Activated naive CD8-positive, alpha-beta T cell treated with anti-CD3 and anti-CD28 coated beads for 36 hours (primary cell): ENCODE data around the gene IFNG-AS1. TPM values are rescaled to one million over a fixed set of nuclear protein-coding genes. Genes with fewer than 3 reads are reported as not detected.

ENCODE experiments used
- DNase-seq: peaks from one replicate; pipeline ENCODE4 v3.0.0; 2021
- H3K27ac Mint-ChIP-seq: one replicate; pipeline ENCODE4 v1.8.0; 2022; ENCODE audit warnings: mild to moderate bottlenecking, moderate library complexity, mixed read lengths
- H3K27me3 Mint-ChIP-seq: one replicate; pipeline ENCODE4 v1.8.0; 2022; ENCODE audit warnings: mild to moderate bottlenecking, mixed read lengths
- H3K36me3 Mint-ChIP-seq: one replicate; pipeline ENCODE4 v1.8.0; 2021; ENCODE audit warnings: mild to moderate bottlenecking, mixed read lengths
- H3K4me1 Mint-ChIP-seq: one replicate; pipeline ENCODE4 v1.8.0; 2021; ENCODE audit warnings: mixed read lengths
- H3K4me3 Mint-ChIP-seq: one replicate; pipeline ENCODE4 v1.8.0; 2022; ENCODE audit warnings: mild to moderate bottlenecking, moderate library complexity, mixed read lengths
- H3K9me3 Mint-ChIP-seq: one replicate; pipeline ENCODE4 v1.8.0; 2022; ENCODE audit warnings: mixed read lengths
- total RNA-seq, 2 experiments: library from RNA; stranded (reverse); gene quantifications; one replicate each; pipeline ENCODE4 v1.2.3, GENCODE V29; 2021

IFNG-AS1 gene
- total RNA-seq, 2 experiments from 2014 or later = not detected

DNA sequence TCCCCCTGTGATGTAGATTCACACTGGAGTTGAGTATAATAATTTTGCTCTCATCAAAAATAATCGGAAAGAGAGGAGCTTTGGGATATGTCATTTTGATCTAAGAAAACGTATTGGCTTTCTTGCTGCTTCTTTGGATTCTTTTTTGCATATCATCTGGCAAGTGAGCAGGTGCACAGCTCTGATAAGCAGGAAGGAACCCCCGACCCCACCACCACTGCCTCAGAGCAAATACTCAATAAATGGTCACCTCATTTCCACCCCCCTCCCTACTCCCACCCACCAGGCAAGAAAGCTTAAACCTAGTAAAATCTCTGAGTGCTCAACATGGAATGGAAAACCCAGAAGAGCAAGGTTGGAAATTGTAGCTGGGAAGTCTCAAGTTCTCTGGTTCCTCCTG lies 49.4 kb downstream of the IFNG-AS1 start:
- peaks cover 57% of the 10 kb centered on the region for H3K4me1 Mint-ChIP-seq
- DNase-seq = no peak
- H3K9me3 Mint-ChIP-seq = peaks cover 4% of the 10 kb centered on the region
- H3K27me3 Mint-ChIP-seq = no peaks in the 10 kb centered on the region
- H3K36me3 Mint-ChIP-seq = peaks cover 6% of the 10 kb centered on the region
- H3K4me3 Mint-ChIP-seq = no peak overlapping the region
- no peak overlapping the region for H3K27ac Mint-ChIP-seq

DNA sequence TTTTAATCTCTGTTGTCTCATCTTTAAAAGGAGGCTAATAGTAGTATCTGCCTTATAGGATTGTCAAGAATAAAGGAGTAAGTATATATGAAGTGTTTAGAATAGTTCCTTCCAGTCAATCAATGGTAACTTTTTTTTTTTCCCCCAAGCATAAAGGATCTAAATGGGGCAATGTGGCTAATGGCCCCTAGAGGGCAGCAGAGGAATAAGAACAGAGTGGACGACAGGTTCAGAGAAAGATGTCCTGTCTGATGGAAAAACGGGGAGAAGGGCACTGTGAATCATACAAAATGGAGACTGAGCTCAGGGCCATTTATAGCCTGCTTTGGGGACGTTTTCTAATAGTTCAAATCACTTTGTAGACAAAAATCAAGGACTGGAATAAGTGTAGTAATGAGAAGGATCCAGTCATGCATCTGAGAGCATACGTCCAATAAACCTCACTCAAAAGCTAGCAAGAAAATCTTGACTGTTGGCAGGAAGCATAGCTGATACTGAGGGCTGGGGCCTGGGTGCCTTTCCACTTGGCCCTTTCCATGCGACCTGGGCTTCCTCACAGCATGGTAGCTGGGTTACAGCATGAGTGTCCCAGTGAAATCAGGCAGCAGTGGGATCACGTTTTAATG lies 51.3 kb downstream of the IFNG-AS1 start:
- no peaks in the 10 kb centered on the region for H3K27me3 Mint-ChIP-seq
- no peak overlapping the region for H3K4me3 Mint-ChIP-seq
- H3K36me3 Mint-ChIP-seq = peaks cover 6% of the 10 kb centered on the region
- H3K4me1 Mint-ChIP-seq = peaks cover 51% of the 10 kb centered on the region
- no peaks in the 10 kb centered on the region for H3K9me3 Mint-ChIP-seq
- H3K27ac Mint-ChIP-seq = peak overlapping the region; percentile 69
- peak; percentile 62 for DNase-seq

DNA sequence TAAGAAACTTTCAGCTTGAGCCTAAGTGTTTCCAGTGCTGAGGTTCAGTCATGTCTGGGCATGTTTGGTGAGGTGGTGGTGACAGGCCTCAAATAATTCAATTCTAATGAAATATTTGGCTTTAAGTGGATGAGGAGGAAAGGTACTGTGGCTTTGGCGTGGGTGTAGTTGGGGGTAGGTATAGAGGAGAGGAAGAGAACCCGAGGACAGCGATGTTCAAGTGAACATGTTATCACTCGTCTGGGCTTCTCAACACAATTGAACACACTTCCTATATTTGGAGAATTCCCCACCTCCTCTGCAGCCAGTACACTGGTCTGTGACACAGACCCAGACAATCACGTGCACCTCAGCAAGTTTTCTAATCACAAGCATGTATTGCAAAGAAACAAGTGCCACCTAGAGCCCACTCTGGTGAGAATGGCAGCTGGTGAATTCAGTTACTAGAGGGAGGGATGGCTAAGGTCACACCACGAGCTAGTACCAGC lies 53.0 kb downstream of the IFNG-AS1 start:
- H3K36me3 Mint-ChIP-seq = peaks cover 11% of the 10 kb centered on the region
- H3K27ac Mint-ChIP-seq = peak overlapping the region; percentile 69
- peaks cover 4% of the 10 kb centered on the region for H3K9me3 Mint-ChIP-seq
- peaks cover 43% of the 10 kb centered on the region for H3K4me1 Mint-ChIP-seq
- no peak overlapping the region for H3K4me3 Mint-ChIP-seq
- H3K27me3 Mint-ChIP-seq = no peaks in the 10 kb centered on the region
- DNase-seq = peak; percentile 12

DNA sequence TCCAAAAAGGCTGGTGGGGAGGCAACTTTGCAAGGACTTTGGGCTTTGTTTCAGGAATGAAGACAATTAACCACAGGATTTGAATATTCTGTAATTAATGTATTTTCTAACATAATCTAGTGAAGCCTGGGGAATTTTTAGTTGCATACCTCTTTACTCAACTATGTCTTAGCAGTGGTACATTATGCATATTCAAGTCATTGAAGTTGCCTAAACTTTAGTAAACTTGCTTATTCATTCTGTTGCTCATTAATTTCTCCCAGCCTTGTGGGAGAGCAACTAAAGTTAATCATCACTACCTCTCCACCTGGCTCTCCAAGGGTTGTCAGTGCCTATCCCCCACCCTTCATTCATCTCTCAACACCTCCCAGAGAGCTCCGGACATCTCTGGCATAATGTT lies 54.2 kb downstream of the IFNG-AS1 start:
- Mint-ChIP-seq H3K27ac (no peak overlapping the region), H3K4me1 (peaks cover 33% of the 10 kb centered on the region), H3K9me3 (peaks cover 4% of the 10 kb centered on the region), H3K4me3 (no peak overlapping the region), H3K36me3 (peaks cover 11% of the 10 kb centered on the region), H3K27me3 (no peaks in the 10 kb centered on the region)
- DNase-seq = no peak

DNA sequence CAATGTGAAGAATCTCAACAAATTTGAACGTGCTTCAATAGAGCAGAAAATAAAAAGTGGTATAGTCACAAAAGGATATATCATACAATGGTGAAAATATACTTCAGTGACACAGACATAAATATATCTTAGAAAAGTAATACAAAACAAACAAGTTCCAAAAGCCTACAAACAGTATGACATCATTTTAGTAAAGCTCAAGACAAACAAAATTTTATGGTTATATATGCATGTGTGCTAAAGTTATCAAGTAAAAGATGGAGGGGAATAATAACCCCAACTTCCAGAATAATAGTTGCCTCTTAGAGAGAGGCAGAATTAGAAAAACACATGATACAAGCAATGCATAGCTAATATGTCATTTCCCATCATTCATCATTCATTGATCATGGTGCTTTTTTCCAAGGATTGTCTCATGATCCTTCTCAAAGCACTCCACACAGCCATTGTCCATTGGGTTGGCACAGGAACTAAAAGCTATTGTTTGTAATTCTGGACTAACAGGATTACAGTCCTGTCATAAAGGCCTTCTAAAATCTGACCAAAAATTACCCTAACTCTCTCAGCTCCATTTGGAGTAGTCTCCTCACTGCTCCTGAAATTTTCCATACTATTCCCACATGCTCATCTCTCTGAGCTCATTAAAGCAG lies 59.5 kb downstream of the IFNG-AS1 start:
- Mint-ChIP-seq H3K36me3 (peaks cover 5% of the 10 kb centered on the region), H3K4me3 (no peak overlapping the region), H3K4me1 (no peaks in the 10 kb centered on the region), H3K27ac (no peak overlapping the region), H3K9me3 (peaks cover 4% of the 10 kb centered on the region), H3K27me3 (no peaks in the 10 kb centered on the region)
- no peak for DNase-seq

DNA sequence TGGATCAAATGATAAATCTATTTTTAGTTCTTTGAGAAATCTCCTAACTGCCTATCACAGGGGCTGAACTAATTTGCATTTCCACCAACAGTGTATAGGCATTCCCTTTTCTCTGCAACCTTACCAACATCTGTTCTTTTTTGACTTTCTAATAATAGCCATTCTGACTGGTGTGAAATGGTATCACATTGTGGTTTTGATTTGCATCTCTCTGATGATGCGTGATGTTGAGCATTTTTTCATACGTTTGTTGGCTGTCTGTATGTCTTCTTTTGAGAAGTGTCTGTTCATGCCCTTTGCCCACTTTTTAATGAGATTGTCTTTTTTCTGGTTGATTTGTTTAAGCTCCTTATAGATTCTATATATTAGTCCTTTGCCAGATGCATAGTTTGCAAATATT lies 67.1 kb downstream of the IFNG-AS1 start:
- Mint-ChIP-seq H3K36me3 (peaks cover 7% of the 10 kb centered on the region), H3K9me3 (peaks cover 22% of the 10 kb centered on the region), H3K4me3 (no peak overlapping the region), H3K27me3 (no peaks in the 10 kb centered on the region), H3K27ac (no peak overlapping the region), H3K4me1 (peaks cover 5% of the 10 kb centered on the region)
- DNase-seq = no peak

DNA sequence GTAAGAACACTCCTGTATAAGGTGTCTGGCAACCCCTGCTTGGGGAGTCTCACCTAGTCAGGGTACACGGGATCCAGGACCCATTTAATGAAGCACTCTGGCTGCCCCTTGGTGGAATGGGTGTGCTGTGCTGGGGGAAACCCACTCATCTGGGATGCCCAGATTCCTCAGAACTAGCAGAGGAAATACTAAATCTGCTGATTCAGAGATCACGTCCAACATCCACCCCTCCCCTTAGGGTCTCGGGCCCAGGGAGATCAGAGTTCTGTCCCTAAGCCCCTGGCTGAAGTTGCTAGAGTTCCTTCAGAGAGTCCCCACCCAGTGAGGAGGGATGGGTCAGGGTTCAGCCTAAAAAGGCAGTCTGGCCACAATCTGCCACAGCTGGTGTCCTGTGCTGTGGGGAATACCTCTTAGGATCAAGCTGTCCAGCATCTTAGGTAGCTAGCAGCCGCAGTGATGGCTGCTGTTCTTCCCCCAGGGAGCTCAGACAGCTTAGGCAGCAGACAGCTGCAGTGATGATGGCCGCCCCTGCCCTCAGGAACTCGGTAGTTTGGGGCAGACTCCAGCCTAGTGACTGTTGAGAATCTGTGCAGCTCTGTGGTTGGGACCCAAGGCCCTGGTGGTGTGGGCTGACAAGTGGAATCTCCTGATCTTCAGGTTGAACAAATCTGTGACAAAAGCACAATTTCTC lies 74.8 kb downstream of the IFNG-AS1 start:
- no peak for DNase-seq
- no peak overlapping the region for H3K4me3 Mint-ChIP-seq
- H3K27ac Mint-ChIP-seq = no peak overlapping the region
- H3K4me1 Mint-ChIP-seq = peaks cover 8% of the 10 kb centered on the region
- H3K27me3 Mint-ChIP-seq = no peaks in the 10 kb centered on the region
- H3K36me3 Mint-ChIP-seq = peaks cover 23% of the 10 kb centered on the region
- H3K9me3 Mint-ChIP-seq = peaks cover 39% of the 10 kb centered on the region

DNA sequence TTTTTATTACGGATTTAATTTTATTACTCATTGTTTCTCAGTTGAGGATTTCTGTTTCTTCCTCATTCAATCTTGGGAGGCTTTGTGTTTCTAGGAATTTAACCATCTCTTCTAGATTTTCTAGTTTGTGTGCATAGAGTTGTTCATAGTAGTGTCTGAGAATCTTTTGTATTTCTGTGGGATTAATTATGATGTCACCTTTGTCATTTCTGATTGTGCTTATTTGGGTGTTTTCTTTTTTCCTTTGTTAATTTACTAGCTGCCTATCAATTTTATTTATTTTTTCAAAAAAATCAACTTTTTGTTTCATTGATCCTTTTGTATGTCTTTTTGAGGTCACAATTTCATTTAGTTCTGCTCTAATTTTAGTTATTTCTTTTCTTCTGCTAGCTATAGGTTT lies 75.9 kb downstream of the IFNG-AS1 start:
- Mint-ChIP-seq H3K27ac (no peak overlapping the region), H3K9me3 (peaks cover 35% of the 10 kb centered on the region), H3K36me3 (peaks cover 19% of the 10 kb centered on the region), H3K4me1 (peaks cover 8% of the 10 kb centered on the region), H3K27me3 (no peaks in the 10 kb centered on the region), H3K4me3 (no peak overlapping the region)
- DNase-seq = no peak

DNA sequence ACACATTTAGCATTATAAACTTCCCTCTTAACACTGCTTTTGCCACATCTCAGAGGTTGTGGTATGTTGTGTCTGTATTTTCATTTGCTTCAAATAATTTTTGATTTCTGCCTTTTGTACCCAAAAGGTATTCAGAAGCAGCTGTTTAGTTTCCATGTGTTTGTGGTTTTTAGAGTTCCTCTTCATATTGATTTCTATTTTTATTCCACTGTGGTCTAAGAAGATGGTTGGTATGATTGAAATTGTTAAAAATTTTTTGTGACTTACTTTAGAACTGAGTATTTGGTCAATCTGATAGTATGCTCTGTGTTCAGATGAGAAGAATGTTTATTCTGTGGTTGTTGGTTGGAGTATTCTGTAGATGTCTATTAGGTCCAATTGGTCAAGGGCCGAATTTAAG lies 76.4 kb downstream of the IFNG-AS1 start:
- DNase-seq = no peak
- peaks cover 8% of the 10 kb centered on the region for H3K4me1 Mint-ChIP-seq
- H3K36me3 Mint-ChIP-seq = peaks cover 19% of the 10 kb centered on the region
- H3K9me3 Mint-ChIP-seq = peaks cover 34% of the 10 kb centered on the region
- no peaks in the 10 kb centered on the region for H3K27me3 Mint-ChIP-seq
- no peak overlapping the region for H3K27ac Mint-ChIP-seq
- no peak overlapping the region for H3K4me3 Mint-ChIP-seq

DNA sequence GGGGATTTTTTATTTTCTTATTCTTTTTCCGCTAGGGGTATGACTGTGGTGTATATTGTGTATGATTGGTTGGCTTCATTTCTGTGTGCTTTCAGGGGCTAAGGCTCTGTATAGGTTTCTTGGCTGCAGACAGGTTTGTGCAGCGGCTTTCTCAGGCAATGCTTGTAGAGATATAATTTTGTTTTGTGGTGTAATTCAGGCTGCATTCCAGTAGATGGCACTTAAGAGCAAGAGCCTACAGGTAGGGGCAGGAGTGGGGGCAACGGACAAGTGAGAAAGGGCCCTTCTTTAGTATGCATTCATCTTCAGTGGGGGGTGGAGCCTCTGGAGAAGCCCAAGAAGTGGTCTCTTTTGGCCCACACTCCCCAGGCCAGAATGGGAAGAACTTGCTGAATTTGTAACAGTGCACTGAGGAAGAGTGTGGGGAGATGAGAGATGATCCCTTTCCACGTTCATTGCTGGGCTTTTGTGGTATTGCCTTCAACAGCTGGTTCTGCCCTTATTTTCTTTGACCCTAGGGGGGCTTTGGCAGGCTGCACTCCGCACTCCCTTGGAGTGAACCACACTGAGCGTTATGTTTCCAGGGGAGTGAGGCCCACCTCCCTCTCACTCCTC lies 78.6 kb downstream of the IFNG-AS1 start:
- peaks cover 17% of the 10 kb centered on the region for H3K36me3 Mint-ChIP-seq
- H3K27me3 Mint-ChIP-seq = no peaks in the 10 kb centered on the region
- H3K9me3 Mint-ChIP-seq = peaks cover 22% of the 10 kb centered on the region
- H3K27ac Mint-ChIP-seq = peak overlapping the region; percentile 45
- no peak for DNase-seq
- H3K4me3 Mint-ChIP-seq = no peak overlapping the region
- peaks cover 8% of the 10 kb centered on the region for H3K4me1 Mint-ChIP-seq

DNA sequence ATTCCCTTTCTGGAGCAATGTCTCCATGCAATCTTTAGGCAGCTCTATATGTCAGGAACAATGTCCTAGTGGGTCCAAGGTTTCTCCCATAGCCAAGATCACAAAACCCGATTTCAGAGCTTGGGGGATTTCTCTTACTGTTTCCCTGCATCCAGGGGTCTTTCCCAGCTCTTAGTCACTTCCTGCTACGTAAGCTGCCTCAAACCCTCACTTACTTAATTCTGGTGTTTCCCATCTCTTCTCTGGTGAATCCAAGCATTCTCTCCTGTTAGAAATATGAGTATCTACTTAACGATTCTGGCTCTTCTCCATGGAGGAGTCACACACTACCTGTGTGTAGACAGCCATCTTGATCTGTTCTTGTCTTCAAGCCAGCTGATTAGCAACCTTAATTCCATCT lies 80.0 kb downstream of the IFNG-AS1 start:
- Mint-ChIP-seq H3K4me1 (peaks cover 8% of the 10 kb centered on the region), H3K27me3 (no peaks in the 10 kb centered on the region)

More for the DNA sequence above, 80.0 kb downstream of the IFNG-AS1 start:
- Mint-ChIP-seq H3K36me3 (peaks cover 17% of the 10 kb centered on the region), H3K4me3 (no peak overlapping the region), H3K27ac (no peak overlapping the region), H3K9me3 (peaks cover 22% of the 10 kb centered on the region)
- no peak for DNase-seq

Other genes starting within 250 kb of the IFNG-AS1 start
- 10 to 100 TPM; 39.0 to 39.7 TPM for gene IFNG, start 170.3 kb downstream of the IFNG-AS1 start, total RNA-seq
- gene IL26, start 236.4 kb downstream of the IFNG-AS1 start, total RNA-seq = under 1 TPM in 1 of 2 experiments, not detected in 1; 0.21 TPM